Liver (tissue), 9 donors: ENCODE results near the gene CCNH. TPM values are rescaled to one million over a fixed set of nuclear protein-coding genes. Genes with fewer than 3 reads are reported as not detected.

Source experiments
- DNase-seq: peaks from one replicate; pipeline ENCODE4 v3.0.0-alpha.2; 2017; ENCODE audit warnings: low spot score
- H3K27ac ChIP-seq, 2 donors: one replicate each; pipeline ENCODE4 v1.7.0; 2013; ENCODE audit warnings: inconsistent platforms in 2 of 2, low read length in 2 of 2, control low read depth in 1 of 2, low read depth in 1 of 2, mild to moderate bottlenecking in 1 of 2
- H3K27me3 ChIP-seq, 4 donors: one replicate each; pipeline versions ENCODE4 v1.6.1 to v1.7.0; 2013; ENCODE audit warnings: low read length in 3 of 4, inconsistent platforms in 1 of 4, mild to moderate bottlenecking in 1 of 4, moderate library complexity in 1 of 4; ENCODE audit not compliant: control insufficient read depth in 4 of 4, insufficient read depth in 4 of 4
- H3K36me3 ChIP-seq, 4 donors: one replicate each; pipeline versions ENCODE4 v1.6.1 to v1.7.0; 2013; ENCODE audit warnings: low read length in 3 of 4, mild to moderate bottlenecking in 3 of 4, low read depth in 1 of 4, moderate library complexity in 1 of 4; ENCODE audit not compliant: control insufficient read depth in 4 of 4, insufficient read depth in 3 of 4
- H3K4me1 ChIP-seq, 4 donors: one replicate each; pipeline versions ENCODE4 v1.6.1 to v1.7.0; 2013; ENCODE audit warnings: low read length in 3 of 4, mild to moderate bottlenecking in 3 of 4, moderate library complexity in 1 of 4; ENCODE audit not compliant: control insufficient read depth in 4 of 4, insufficient read depth in 4 of 4
- H3K4me3 ChIP-seq, 3 donors: one replicate each; pipeline versions ENCODE4 v1.6.1 to v1.7.0; 2013; ENCODE audit warnings: low read length in 3 of 3, control low read depth in 1 of 3, low read depth in 1 of 3, mild to moderate bottlenecking in 1 of 3
- H3K9ac ChIP-seq, 2 donors: one replicate each; pipeline ENCODE4 v1.7.0; 2013; ENCODE audit warnings: low read length in 2 of 2, mild to moderate bottlenecking in 2 of 2, moderate library complexity in 2 of 2, control low read depth in 1 of 2, low read depth in 1 of 2
- H3K9me3 ChIP-seq, 4 donors: one replicate each; pipeline versions ENCODE4 v1.6.1 to v1.7.0; 2013; ENCODE audit warnings: low read length in 3 of 4; ENCODE audit not compliant: control insufficient read depth in 4 of 4
- EGR1 ChIP-seq, 2 donors: IDR thresholded peaks; 2 replicates each; pipeline ENCODE4 v1.6.1; 2016 to 2018; ENCODE audit warnings: antibody characterized with exemption in 2 of 2, low read depth in 2 of 2
- FOXA1 ChIP-seq: IDR thresholded peaks from 2 replicates; pipeline ENCODE4 v1.6.1; 2016; ENCODE audit warnings: antibody characterized with exemption
- FOXA2 ChIP-seq: IDR thresholded peaks from 2 replicates; pipeline ENCODE4 v1.6.1; 2016; ENCODE audit warnings: antibody characterized with exemption
- GABPA ChIP-seq, 2 donors: IDR thresholded peaks in 1 of 2; conservative IDR thresholded peaks in 1 of 2; 2 replicates each; pipeline ENCODE4 v1.6.1; 2016; ENCODE audit warnings: antibody characterized with exemption in 2 of 2, mild to moderate bottlenecking in 1 of 2, moderate library complexity in 1 of 2
- HNF4A ChIP-seq, 2 donors: conservative IDR thresholded peaks; 2 replicates each; pipeline ENCODE4 v1.6.1; 2016; ENCODE audit warnings: antibody characterized with exemption in 2 of 2, mild to moderate bottlenecking in 2 of 2
- HNF4G ChIP-seq: IDR thresholded peaks from 2 replicates; pipeline ENCODE4 v1.6.1; 2016; ENCODE audit warnings: antibody characterized with exemption
- JUND ChIP-seq, 2 donors: IDR thresholded peaks; 2 replicates each; pipeline ENCODE4 v1.6.1; 2016; ENCODE audit warnings: antibody characterized with exemption in 2 of 2
- NR2F2 ChIP-seq: IDR thresholded peaks from 2 replicates; pipeline ENCODE4 v1.6.1; 2016; ENCODE audit warnings: antibody characterized with exemption
- RAD21 ChIP-seq, 2 donors: IDR thresholded peaks; 2 replicates each; pipeline ENCODE4 v1.6.1; 2016; ENCODE audit warnings: antibody characterized with exemption in 2 of 2, mild to moderate bottlenecking in 2 of 2
- RXRA ChIP-seq, 2 donors: IDR thresholded peaks; 2 replicates each; pipeline ENCODE4 v1.6.1; 2017 to 2018; ENCODE audit warnings: antibody characterized with exemption in 2 of 2, mild to moderate bottlenecking in 1 of 2
- TAF1 ChIP-seq: conservative IDR thresholded peaks from 2 replicates; pipeline ENCODE4 v1.6.1; 2016; ENCODE audit warnings: antibody characterized with exemption, mild to moderate bottlenecking
- YY1 ChIP-seq: IDR thresholded peaks from 2 replicates; pipeline ENCODE4 v1.6.1; 2016; ENCODE audit warnings: antibody characterized with exemption, mild to moderate bottlenecking
- WGBS: extraction: QIAGEN DNeasy Blood & Tissue Kit; methylation state at CpG from one replicate; pipeline ENCODE4 v1.1.7; 2013; 5-methylcytosine and 5-hydroxymethylcytosine counted together
- polyA plus RNA-seq, 2 donors: library from polyadenylated mRNA; stranded (reverse) in 1 of 2; unstranded in 1 of 2; fragments of 200-250 nt in 1 of 2; fragments of >200 nt in 1 of 2; fragmentation: Nextera tagmentation in 1 of 2; extraction: Ambion mirVana in 1 of 2; gene quantifications; one replicate each; pipeline versions ENCODE4 v1.2.1 to v1.2.3, GENCODE V29; 2013 to 2015
- total RNA-seq, 2 donors: library from RNA; depleted of rRNA; stranded (reverse); fragments of >200 nt; gene quantifications; one replicate each; pipeline ENCODE4 v1.2.3, GENCODE V29; 2014
- TF ChIP-seq, protein P1 (sequence below): IDR thresholded peaks from 2 replicates; pipeline ENCODE4 v1.6.1; 2016; ENCODE audit warnings: antibody characterized with exemption
- TF ChIP-seq, protein P2 (sequence below): fragments of 150-350 bp; IDR thresholded peaks from 2 replicates; pipeline ENCODE4 v1.5.1; 2017; ENCODE audit warnings: improper control_type of control experiment, low read depth, low read length; ENCODE audit not compliant: missing input control
- TF ChIP-seq, protein P3 (sequence below): IDR thresholded peaks from 2 replicates; pipeline ENCODE4 v1.6.1; 2016; ENCODE audit warnings: antibody characterized with exemption
- TF ChIP-seq, protein P4 (sequence below): IDR thresholded peaks from 2 replicates; pipeline ENCODE4 v1.6.1; 2016; ENCODE audit warnings: antibody characterized with exemption
- TF ChIP-seq, protein P5 (sequence below): IDR thresholded peaks from 2 replicates; pipeline ENCODE4 v1.6.1; 2016; ENCODE audit warnings: antibody characterized with exemption, mild to moderate bottlenecking
- donor health status: healthy.
- donor health status: healthy.
- donor health status: healthy.
- donor health status: healthy.
- donor health status: healthy.

Gene CCNH
- total and polyA plus RNA-seq, 4 donors = 21.9 to 56.6 (median 33.3) TPM

DNA sequence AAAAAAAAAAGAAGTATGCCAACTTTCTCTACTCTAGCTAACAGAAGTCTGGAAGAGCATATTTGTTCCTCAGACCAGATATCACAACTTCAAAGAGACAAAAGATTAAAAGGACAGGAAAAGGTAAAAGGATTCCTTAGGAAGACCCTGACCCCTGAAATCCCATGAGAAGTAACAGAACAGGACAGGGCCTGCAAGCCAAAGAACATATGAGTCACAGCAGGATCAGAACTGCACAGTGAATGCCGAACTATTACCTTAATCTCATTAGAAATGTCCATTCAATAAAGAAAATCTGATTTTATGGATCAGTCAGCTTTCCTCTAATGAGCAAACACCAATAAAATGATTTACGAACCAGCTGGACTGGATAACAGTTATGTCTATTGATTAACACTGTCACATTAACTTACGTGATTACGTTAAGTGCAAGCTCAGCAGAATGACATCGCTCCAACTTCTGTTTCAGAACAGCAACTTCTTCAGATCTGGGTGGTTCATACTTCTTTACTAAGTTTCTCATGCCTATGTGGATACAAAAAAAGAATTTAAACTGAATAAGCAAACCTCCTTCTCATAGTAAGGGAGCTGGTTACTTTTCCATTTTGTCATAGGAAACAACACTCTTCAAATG lies 13.6 kb downstream of the CCNH start:
- H3K36me3 ChIP-seq = peaks cover 0 to 56% (median 22%) of the 10 kb centered on the region in 4 donors
- DNase-seq = no peak
- no peaks in the 10 kb centered on the region for H3K27me3 ChIP-seq
- peaks cover 3 to 30% (median 17%) of the 10 kb centered on the region in 4 donors for H3K4me1 ChIP-seq
- no peak overlapping the region for H3K4me3 ChIP-seq
- no peak overlapping the region for H3K27ac ChIP-seq
- WGBS = 51% methylated on average over 5 of the region's 5 CpGs
- H3K9me3 ChIP-seq = no peaks in the 10 kb centered on the region
- H3K9ac ChIP-seq = no peak overlapping the region
- no peak for TF ChIP-seq RXRA (IDR thresholded peaks at IDR 0.05)
- TF ChIP-seq FOXA1 = no peak
- TF ChIP-seq EGR1 (IDR thresholded peaks at IDR 0.05; ENCODE audit: low read depth in 2 of 2) = no peak
- TF ChIP-seq, protein P1, sequence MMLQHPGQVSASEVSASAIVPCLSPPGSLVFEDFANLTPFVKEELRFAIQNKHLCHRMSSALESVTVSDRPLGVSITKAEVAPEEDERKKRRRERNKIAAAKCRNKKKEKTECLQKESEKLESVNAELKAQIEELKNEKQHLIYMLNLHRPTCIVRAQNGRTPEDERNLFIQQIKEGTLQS = no peak
- TF ChIP-seq HNF4G = no peak
- TF ChIP-seq GABPA (IDR thresholded peaks at IDR 0.05 in 1 of 2, conservative IDR thresholded peaks at IDR 0.05 in 1 of 2) = no peak
- TF ChIP-seq, protein P2, sequence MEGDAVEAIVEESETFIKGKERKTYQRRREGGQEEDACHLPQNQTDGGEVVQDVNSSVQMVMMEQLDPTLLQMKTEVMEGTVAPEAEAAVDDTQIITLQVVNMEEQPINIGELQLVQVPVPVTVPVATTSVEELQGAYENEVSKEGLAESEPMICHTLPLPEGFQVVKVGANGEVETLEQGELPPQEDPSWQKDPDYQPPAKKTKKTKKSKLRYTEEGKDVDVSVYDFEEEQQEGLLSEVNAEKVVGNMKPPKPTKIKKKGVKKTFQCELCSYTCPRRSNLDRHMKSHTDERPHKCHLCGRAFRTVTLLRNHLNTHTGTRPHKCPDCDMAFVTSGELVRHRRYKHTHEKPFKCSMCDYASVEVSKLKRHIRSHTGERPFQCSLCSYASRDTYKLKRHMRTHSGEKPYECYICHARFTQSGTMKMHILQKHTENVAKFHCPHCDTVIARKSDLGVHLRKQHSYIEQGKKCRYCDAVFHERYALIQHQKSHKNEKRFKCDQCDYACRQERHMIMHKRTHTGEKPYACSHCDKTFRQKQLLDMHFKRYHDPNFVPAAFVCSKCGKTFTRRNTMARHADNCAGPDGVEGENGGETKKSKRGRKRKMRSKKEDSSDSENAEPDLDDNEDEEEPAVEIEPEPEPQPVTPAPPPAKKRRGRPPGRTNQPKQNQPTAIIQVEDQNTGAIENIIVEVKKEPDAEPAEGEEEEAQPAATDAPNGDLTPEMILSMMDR = no peak
- no peak for TF ChIP-seq RAD21 (IDR thresholded peaks at IDR 0.05)
- no peak for TF ChIP-seq NR2F2
- TF ChIP-seq JUND (IDR thresholded peaks at IDR 0.05) = no peak
- no peak for TF ChIP-seq FOXA2
- no peak for TF ChIP-seq TAF1
- TF ChIP-seq, protein P3, sequence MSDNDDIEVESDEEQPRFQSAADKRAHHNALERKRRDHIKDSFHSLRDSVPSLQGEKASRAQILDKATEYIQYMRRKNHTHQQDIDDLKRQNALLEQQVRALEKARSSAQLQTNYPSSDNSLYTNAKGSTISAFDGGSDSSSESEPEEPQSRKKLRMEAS = no peak

DNA sequence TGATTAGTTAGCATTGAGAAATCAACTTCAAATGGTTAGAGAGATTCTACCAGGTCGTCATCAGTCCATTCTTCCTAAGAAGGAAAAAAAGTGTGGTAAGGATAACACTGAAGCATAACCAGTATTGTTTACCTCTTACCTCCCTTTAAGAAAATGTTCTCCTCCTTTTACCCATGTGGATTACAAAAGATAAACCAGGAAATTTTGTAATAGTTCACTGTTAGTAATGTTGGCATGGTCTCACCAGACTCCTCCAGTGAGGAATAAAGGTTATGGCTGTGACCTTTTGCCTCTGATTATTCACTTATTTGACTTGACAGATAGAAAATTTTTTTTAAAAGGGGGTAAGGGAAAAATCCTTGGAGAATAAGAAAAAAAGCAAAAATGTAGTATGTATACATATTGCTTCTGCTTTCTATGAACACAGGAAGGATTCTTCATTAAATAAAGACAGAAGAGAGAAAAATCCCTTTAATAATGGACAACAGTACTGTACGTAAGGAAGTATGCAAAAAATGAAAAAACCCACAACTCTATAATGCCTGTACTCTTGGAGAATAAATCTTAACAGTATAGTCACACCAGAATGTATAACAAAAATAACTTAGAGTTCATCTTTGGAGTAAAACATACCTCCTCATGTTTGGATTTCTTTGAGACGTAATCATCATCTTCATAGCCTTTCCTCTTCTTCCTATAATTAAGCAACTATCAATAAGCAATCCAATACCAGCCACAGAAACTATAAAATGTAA lies 18.1 kb downstream of the CCNH start:
- no peak for DNase-seq
- no peak overlapping the region for H3K4me3 ChIP-seq
- WGBS = 82% methylated on average over 3 of the region's 3 CpGs
- H3K27ac ChIP-seq = peak overlapping the region in 1 of 2 donors; percentile 34
- TF ChIP-seq, protein P4, sequence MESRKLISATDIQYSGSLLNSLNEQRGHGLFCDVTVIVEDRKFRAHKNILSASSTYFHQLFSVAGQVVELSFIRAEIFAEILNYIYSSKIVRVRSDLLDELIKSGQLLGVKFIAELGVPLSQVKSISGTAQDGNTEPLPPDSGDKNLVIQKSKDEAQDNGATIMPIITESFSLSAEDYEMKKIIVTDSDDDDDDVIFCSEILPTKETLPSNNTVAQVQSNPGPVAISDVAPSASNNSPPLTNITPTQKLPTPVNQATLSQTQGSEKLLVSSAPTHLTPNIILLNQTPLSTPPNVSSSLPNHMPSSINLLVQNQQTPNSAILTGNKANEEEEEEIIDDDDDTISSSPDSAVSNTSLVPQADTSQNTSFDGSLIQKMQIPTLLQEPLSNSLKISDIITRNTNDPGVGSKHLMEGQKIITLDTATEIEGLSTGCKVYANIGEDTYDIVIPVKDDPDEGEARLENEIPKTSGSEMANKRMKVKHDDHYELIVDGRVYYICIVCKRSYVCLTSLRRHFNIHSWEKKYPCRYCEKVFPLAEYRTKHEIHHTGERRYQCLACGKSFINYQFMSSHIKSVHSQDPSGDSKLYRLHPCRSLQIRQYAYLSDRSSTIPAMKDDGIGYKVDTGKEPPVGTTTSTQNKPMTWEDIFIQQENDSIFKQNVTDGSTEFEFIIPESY = no peak
- TF ChIP-seq EGR1 (IDR thresholded peaks at IDR 0.05; ENCODE audit: low read depth in 2 of 2) (no peak), YY1 (no peak), FOXA1 (no peak), JUND (IDR thresholded peaks at IDR 0.05) (peak in 1 of 2 donors; percentile 29), FOXA2 (no peak), HNF4A (conservative IDR thresholded peaks at IDR 0.05) (peak; percentile 54 to 60), RXRA (IDR thresholded peaks at IDR 0.05) (peak; percentile 36 to 61), GABPA (IDR thresholded peaks at IDR 0.05 in 1 of 2, conservative IDR thresholded peaks at IDR 0.05 in 1 of 2) (no peak), NR2F2 (peak; percentile 39)
- TF ChIP-seq, protein P1 = no peak
- TF ChIP-seq, protein P5, sequence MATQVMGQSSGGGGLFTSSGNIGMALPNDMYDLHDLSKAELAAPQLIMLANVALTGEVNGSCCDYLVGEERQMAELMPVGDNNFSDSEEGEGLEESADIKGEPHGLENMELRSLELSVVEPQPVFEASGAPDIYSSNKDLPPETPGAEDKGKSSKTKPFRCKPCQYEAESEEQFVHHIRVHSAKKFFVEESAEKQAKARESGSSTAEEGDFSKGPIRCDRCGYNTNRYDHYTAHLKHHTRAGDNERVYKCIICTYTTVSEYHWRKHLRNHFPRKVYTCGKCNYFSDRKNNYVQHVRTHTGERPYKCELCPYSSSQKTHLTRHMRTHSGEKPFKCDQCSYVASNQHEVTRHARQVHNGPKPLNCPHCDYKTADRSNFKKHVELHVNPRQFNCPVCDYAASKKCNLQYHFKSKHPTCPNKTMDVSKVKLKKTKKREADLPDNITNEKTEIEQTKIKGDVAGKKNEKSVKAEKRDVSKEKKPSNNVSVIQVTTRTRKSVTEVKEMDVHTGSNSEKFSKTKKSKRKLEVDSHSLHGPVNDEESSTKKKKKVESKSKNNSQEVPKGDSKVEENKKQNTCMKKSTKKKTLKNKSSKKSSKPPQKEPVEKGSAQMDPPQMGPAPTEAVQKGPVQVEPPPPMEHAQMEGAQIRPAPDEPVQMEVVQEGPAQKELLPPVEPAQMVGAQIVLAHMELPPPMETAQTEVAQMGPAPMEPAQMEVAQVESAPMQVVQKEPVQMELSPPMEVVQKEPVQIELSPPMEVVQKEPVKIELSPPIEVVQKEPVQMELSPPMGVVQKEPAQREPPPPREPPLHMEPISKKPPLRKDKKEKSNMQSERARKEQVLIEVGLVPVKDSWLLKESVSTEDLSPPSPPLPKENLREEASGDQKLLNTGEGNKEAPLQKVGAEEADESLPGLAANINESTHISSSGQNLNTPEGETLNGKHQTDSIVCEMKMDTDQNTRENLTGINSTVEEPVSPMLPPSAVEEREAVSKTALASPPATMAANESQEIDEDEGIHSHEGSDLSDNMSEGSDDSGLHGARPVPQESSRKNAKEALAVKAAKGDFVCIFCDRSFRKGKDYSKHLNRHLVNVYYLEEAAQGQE = no peak
- TF ChIP-seq, protein P3 = peak; percentile 37
- TF ChIP-seq, protein P2 = no peak
- H3K36me3 ChIP-seq = peaks cover 4 to 44% (median 23%) of the 10 kb centered on the region in 4 donors
- peaks cover 15 to 49% (median 29%) of the 10 kb centered on the region in 4 donors for H3K4me1 ChIP-seq
- no peaks in the 10 kb centered on the region for H3K9me3 ChIP-seq
- H3K9ac ChIP-seq = no peak overlapping the region
- H3K27me3 ChIP-seq = no peaks in the 10 kb centered on the region
